Fibroblast of lung (primary cell): ENCODE data around the gene UTP25.

ENCODE experiments used
- EZH2 ChIP-seq: IDR thresholded peaks from 2 replicates; pipeline ENCODE4 v1.5.1; 2012; ENCODE audit warnings: low read length, control low read depth, mild to moderate bottlenecking; ENCODE audit errors: missing control alignments
- TF ChIP-seq, protein P1 (sequence below), 2 donors: IDR thresholded peaks in 1 of 2; conservative IDR thresholded peaks in 1 of 2; 1 replicate in 1 of 2; 2 replicates in 1 of 2; pipeline ENCODE4 v1.5.1; 2011 to 2012; ENCODE audit warnings: low read length in 2 of 2, control low read depth in 1 of 2, inconsistent platforms in 1 of 2, low read depth in 1 of 2, mild to moderate bottlenecking in 1 of 2

DNA sequence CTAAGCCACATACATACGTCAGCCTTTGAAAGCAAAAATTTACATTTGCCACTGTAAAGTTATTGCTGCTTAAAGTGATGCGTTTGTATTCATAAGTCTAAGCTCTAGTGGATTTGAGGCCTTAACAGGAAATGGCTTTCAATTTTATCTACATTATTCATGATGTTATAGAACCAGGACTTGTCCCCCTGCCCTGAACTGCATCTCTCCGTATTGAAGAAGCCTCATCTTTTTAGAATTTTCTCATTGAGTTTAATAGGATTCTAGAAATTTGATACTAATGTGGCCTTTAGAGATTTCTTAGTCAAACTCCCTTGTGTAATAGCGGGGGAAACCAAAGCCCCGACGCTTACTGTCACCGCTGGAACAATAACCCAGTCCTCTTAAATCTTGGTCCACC is 9.9 kb downstream of the UTP25 start:
- TF ChIP-seq, protein P1, sequence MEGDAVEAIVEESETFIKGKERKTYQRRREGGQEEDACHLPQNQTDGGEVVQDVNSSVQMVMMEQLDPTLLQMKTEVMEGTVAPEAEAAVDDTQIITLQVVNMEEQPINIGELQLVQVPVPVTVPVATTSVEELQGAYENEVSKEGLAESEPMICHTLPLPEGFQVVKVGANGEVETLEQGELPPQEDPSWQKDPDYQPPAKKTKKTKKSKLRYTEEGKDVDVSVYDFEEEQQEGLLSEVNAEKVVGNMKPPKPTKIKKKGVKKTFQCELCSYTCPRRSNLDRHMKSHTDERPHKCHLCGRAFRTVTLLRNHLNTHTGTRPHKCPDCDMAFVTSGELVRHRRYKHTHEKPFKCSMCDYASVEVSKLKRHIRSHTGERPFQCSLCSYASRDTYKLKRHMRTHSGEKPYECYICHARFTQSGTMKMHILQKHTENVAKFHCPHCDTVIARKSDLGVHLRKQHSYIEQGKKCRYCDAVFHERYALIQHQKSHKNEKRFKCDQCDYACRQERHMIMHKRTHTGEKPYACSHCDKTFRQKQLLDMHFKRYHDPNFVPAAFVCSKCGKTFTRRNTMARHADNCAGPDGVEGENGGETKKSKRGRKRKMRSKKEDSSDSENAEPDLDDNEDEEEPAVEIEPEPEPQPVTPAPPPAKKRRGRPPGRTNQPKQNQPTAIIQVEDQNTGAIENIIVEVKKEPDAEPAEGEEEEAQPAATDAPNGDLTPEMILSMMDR (conservative IDR thresholded peaks at IDR 0.05 in 1 of 2, IDR thresholded peaks at IDR 0.05 in 1 of 2; ENCODE audit: low read depth in 1 of 2, low read length in 2 of 2), result no peak
- TF ChIP-seq EZH2, result no peak
